Measurements from ENCODE around the gene CCL14.
A peak's percentile ranks its signal among the peaks of the same experiment; 100 is the strongest.

CCL14 gene

DNA sequence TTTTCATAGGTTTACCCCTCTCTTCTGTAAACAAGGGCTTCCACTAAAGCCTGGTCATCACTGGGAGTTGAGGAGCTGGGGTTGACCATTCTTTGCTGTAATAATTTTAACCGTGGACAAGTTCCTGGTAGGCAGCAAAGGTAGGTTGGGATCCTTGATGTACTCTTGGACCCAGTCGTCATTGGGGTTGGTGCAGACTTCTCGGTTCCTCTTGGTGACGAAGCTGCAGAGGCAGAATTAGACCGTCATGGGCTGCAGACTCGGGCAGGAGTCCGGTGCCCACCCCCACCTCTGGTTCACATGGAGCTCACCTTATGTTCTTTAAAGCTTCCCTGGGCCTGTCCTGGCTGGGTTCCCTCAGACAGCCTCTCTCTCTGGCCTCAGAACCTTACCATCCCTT lies 9.0 kb downstream of the CCL14 start:
- H2BK5ac ChIP-seq (ENCODE audit: low read depth, low read length, poor library complexity, severe bottlenecking): no peak overlapping the region
- H2AFZ ChIP-seq (ENCODE audit: low read depth, low read length): no peak overlapping the region
- no peak overlapping the region for H4K91ac ChIP-seq (ENCODE audit: low read length)
- no peak overlapping the region for H3K4me3 ChIP-seq (ENCODE audit: insufficient read depth in 1 of 2, low read depth in 1 of 2, low read length in 2 of 2)
- H3K9ac ChIP-seq (ENCODE audit: low read length): no peak overlapping the region
- H4K8ac ChIP-seq (ENCODE audit: low read length): no peak overlapping the region
- no peak overlapping the region for H2BK120ac ChIP-seq (ENCODE audit: low read depth, low read length)
- no peaks in the 10 kb centered on the region for H3K4me1 ChIP-seq (ENCODE audit: control insufficient read depth, insufficient read depth, low read depth, low read length)
- H3K4ac ChIP-seq (ENCODE audit: low read depth in 1 of 2, low read length in 2 of 2): no peak overlapping the region
- no peak overlapping the region for H3K4me2 ChIP-seq (ENCODE audit: low read length, poor library complexity, severe bottlenecking)
- no peak overlapping the region for H2BK15ac ChIP-seq (ENCODE audit: low read depth, poor library complexity, severe bottlenecking)
- no peaks in the 10 kb centered on the region for H3K79me1 ChIP-seq (replicated peaks; ENCODE audit: low read length, poor library complexity, severe bottlenecking)
- WGBS: 92% methylated on average over 7 of the region's 7 CpGs
- H3K14ac ChIP-seq (ENCODE audit: low read length in 2 of 2): no peak overlapping the region
- H3K27ac ChIP-seq (ENCODE audit: low read length, poor library complexity, severe bottlenecking): no peak overlapping the region
- no peak overlapping the region for H2AK5ac ChIP-seq (ENCODE audit: low read length, severe bottlenecking)
- no peak overlapping the region for H2BK12ac ChIP-seq (ENCODE audit: low read length in 2 of 2)
- peaks cover 0 to 29% of the 10 kb centered on the region in 2 experiments for H3K27me3 ChIP-seq (ENCODE audit: control insufficient read depth in 1 of 2, insufficient read depth in 1 of 2, low read length in 2 of 2)
- no peaks in the 10 kb centered on the region for H3K9me3 ChIP-seq (ENCODE audit: control insufficient read depth, low read length)
- H3K23ac ChIP-seq (ENCODE audit: low read length in 2 of 2): no peak overlapping the region
- H3K36me3 ChIP-seq (ENCODE audit: control insufficient read depth in 1 of 2, insufficient read depth in 2 of 2, low read depth in 1 of 2, low read length in 2 of 2): no peaks in the 10 kb centered on the region
- H3K18ac ChIP-seq (ENCODE audit: low read depth in 1 of 2, low read length in 2 of 2): no peak overlapping the region
- DNase-seq: no peak

DNA sequence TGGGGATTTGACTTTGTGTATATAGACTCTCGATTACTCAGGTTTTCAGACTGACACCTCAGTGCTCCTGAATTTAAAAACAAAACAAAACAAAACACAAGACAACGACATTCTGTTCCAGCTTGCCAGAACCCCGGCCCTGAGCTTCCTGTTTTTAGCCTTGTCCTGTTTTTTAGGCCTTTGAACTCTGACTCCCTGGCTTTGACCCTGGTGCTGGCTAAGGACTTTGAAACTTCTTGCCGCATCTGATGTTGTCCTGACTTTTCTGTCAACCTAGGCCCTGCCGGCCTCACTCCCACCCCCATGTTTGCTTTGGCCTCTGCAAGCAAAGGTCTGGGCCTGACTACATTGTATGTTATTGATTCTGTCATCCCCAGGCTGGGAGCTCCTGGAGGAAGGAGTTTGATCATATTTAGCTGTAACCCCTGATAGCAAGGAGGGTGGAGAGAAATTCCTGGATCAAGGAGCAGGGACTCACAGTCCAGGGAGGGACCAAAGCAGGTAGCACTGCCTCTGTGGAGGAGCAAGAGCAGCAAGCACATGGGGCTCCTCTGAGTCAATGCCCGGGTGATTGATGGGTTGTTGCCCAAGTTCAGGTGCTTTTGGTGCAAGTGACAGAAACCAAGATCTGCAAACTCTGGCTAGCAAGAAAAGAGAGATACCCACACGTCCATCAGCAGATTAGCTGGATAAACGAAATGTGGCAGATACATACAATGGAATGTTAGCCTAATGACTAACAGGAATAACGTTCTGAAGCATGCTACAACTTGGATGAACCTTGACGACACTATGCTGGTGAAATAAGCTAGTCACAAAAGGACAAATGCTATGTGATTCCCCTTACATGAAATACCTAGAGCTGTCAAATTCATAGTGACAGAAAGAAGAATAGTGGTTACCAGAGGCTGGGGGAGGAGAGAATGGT lies 12.9 kb downstream of the CCL14 start:
- Histone ChIP-seq H3K9me3 (ENCODE audit: control insufficient read depth, low read length) (no peaks in the 10 kb centered on the region), H3K27ac (ENCODE audit: low read length, poor library complexity, severe bottlenecking) (no peak overlapping the region), H2AK5ac (ENCODE audit: low read length, severe bottlenecking) (no peak overlapping the region), H3K14ac (ENCODE audit: low read length in 2 of 2) (no peak overlapping the region), H4K91ac (ENCODE audit: low read length) (no peak overlapping the region), H2BK12ac (ENCODE audit: low read length in 2 of 2) (no peak overlapping the region), H4K8ac (ENCODE audit: low read length) (no peak overlapping the region), H3K4ac (ENCODE audit: low read depth in 1 of 2, low read length in 2 of 2) (no peak overlapping the region), H3K79me1 (replicated peaks; ENCODE audit: low read length, poor library complexity, severe bottlenecking) (no peaks in the 10 kb centered on the region), H3K4me2 (ENCODE audit: low read length, poor library complexity, severe bottlenecking) (no peak overlapping the region), H3K9ac (ENCODE audit: low read length) (no peak overlapping the region), H3K4me1 (ENCODE audit: control insufficient read depth, insufficient read depth, low read depth, low read length) (peaks cover 3% of the 10 kb centered on the region), H3K18ac (ENCODE audit: low read depth in 1 of 2, low read length in 2 of 2) (peak overlapping the region in 1 of 2 experiments; percentile 43), H2BK15ac (ENCODE audit: low read depth, poor library complexity, severe bottlenecking) (no peak overlapping the region), H3K27me3 (ENCODE audit: control insufficient read depth in 1 of 2, insufficient read depth in 1 of 2, low read length in 2 of 2) (peaks cover 0 to 19% of the 10 kb centered on the region in 2 experiments), H3K36me3 (ENCODE audit: control insufficient read depth in 1 of 2, insufficient read depth in 2 of 2, low read depth in 1 of 2, low read length in 2 of 2) (no peaks in the 10 kb centered on the region), H2BK5ac (ENCODE audit: low read depth, low read length, poor library complexity, severe bottlenecking) (no peak overlapping the region), H2BK120ac (ENCODE audit: low read depth, low read length) (no peak overlapping the region), H3K23ac (ENCODE audit: low read length in 2 of 2) (no peak overlapping the region), H3K4me3 (ENCODE audit: insufficient read depth in 1 of 2, low read depth in 1 of 2, low read length in 2 of 2) (no peak overlapping the region), H2AFZ (ENCODE audit: low read depth, low read length) (no peak overlapping the region)
- peak; percentile 28 for DNase-seq
- 36% methylated on average over 10 of the region's 10 CpGs for WGBS

DNA sequence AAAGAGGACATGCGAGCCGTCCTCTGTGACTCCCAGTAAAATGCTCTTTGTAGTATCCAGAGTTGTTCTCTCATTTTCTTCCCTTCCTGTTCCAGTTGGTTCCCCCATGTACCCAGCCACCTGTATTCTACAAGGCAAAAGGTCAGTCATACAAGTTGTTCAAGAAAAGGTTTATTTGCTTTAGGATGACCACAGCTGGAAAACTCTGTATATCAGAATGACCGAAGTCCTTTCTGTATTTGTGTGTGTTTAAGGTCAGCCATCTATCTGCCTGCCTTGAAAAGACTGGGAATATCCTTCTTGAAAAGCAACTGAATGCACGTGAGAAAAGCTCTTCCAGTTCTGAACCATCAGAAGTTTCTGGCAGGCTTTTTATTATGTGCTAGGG lies 13.6 kb downstream of the CCL14 start:
- Histone ChIP-seq H2AFZ (ENCODE audit: low read depth, low read length) (no peak overlapping the region), H3K4me3 (ENCODE audit: insufficient read depth in 1 of 2, low read depth in 1 of 2, low read length in 2 of 2) (no peak overlapping the region), H2BK15ac (ENCODE audit: low read depth, poor library complexity, severe bottlenecking) (no peak overlapping the region), H3K36me3 (ENCODE audit: control insufficient read depth in 1 of 2, insufficient read depth in 2 of 2, low read depth in 1 of 2, low read length in 2 of 2) (no peaks in the 10 kb centered on the region), H3K4ac (ENCODE audit: low read depth in 1 of 2, low read length in 2 of 2) (no peak overlapping the region), H3K9ac (ENCODE audit: low read length) (no peak overlapping the region), H3K9me3 (ENCODE audit: control insufficient read depth, low read length) (no peaks in the 10 kb centered on the region), H4K91ac (ENCODE audit: low read length) (no peak overlapping the region), H3K18ac (ENCODE audit: low read depth in 1 of 2, low read length in 2 of 2) (no peak overlapping the region), H4K8ac (ENCODE audit: low read length) (no peak overlapping the region), H3K23ac (ENCODE audit: low read length in 2 of 2) (no peak overlapping the region), H3K4me2 (ENCODE audit: low read length, poor library complexity, severe bottlenecking) (no peak overlapping the region), H3K4me1 (ENCODE audit: control insufficient read depth, insufficient read depth, low read depth, low read length) (peaks cover 3% of the 10 kb centered on the region), H3K27ac (ENCODE audit: low read length, poor library complexity, severe bottlenecking) (no peak overlapping the region), H2AK5ac (ENCODE audit: low read length, severe bottlenecking) (no peak overlapping the region), H3K27me3 (ENCODE audit: control insufficient read depth in 1 of 2, insufficient read depth in 1 of 2, low read length in 2 of 2) (peaks cover 0 to 15% of the 10 kb centered on the region in 2 experiments), H2BK5ac (ENCODE audit: low read depth, low read length, poor library complexity, severe bottlenecking) (no peak overlapping the region), H3K14ac (ENCODE audit: low read length in 2 of 2) (no peak overlapping the region), H2BK120ac (ENCODE audit: low read depth, low read length) (no peak overlapping the region), H2BK12ac (ENCODE audit: low read length in 2 of 2) (no peak overlapping the region), H3K79me1 (replicated peaks; ENCODE audit: low read length, poor library complexity, severe bottlenecking) (no peaks in the 10 kb centered on the region)
- DNase-seq: no peak
- 71% methylated on average over 4 of the region's 4 CpGs for WGBS

DNA sequence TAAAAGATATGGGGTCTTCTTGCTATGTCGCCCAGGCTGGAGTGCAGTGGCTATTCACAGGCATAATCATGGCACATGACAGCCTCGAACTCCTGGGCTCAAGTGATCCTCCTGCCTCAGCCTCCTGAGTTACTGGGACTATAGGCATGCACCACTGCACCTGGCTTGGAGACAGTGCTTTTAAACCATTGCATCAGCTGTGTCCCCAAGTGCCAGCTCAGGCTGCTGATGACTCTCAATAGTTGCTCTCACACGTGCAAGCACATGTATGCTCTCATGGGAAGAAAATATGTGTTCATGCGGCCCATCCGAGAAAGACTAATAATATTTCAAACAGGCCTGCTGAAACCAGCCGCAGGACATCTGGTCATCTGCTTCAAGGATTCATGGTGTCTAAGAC lies 14.0 kb downstream of the CCL14 start:
- Histone ChIP-seq H3K79me1 (replicated peaks; ENCODE audit: low read length, poor library complexity, severe bottlenecking) (no peaks in the 10 kb centered on the region), H3K14ac (ENCODE audit: low read length in 2 of 2) (no peak overlapping the region), H3K4ac (ENCODE audit: low read depth in 1 of 2, low read length in 2 of 2) (no peak overlapping the region), H3K9ac (ENCODE audit: low read length) (no peak overlapping the region), H2BK12ac (ENCODE audit: low read length in 2 of 2) (no peak overlapping the region), H4K91ac (ENCODE audit: low read length) (no peak overlapping the region), H3K4me3 (ENCODE audit: insufficient read depth in 1 of 2, low read depth in 1 of 2, low read length in 2 of 2) (no peak overlapping the region), H3K27me3 (ENCODE audit: control insufficient read depth in 1 of 2, insufficient read depth in 1 of 2, low read length in 2 of 2) (peaks cover 0 to 11% of the 10 kb centered on the region in 2 experiments), H3K36me3 (ENCODE audit: control insufficient read depth in 1 of 2, insufficient read depth in 2 of 2, low read depth in 1 of 2, low read length in 2 of 2) (no peaks in the 10 kb centered on the region), H3K4me1 (ENCODE audit: control insufficient read depth, insufficient read depth, low read depth, low read length) (peaks cover 3% of the 10 kb centered on the region), H2AK5ac (ENCODE audit: low read length, severe bottlenecking) (no peak overlapping the region), H4K8ac (ENCODE audit: low read length) (no peak overlapping the region), H2BK5ac (ENCODE audit: low read depth, low read length, poor library complexity, severe bottlenecking) (no peak overlapping the region), H3K23ac (ENCODE audit: low read length in 2 of 2) (peak overlapping the region in 1 of 2 experiments; percentile 59), H3K18ac (ENCODE audit: low read depth in 1 of 2, low read length in 2 of 2) (no peak overlapping the region), H3K9me3 (ENCODE audit: control insufficient read depth, low read length) (no peaks in the 10 kb centered on the region), H2BK15ac (ENCODE audit: low read depth, poor library complexity, severe bottlenecking) (no peak overlapping the region), H3K27ac (ENCODE audit: low read length, poor library complexity, severe bottlenecking) (no peak overlapping the region), H2AFZ (ENCODE audit: low read depth, low read length) (no peak overlapping the region), H3K4me2 (ENCODE audit: low read length, poor library complexity, severe bottlenecking) (no peak overlapping the region), H2BK120ac (ENCODE audit: low read depth, low read length) (no peak overlapping the region)
- DNase-seq: no peak
- WGBS: 79% methylated on average over 6 of the region's 6 CpGs
